NB4 (cell line): Measurements from ENCODE around the gene FOXP1.

Experiments used
- MAX ChIP-seq: IDR thresholded peaks from 2 replicates; pipeline ENCODE4 v1.6.1; 2011; ENCODE audit warnings: low read depth, low read length
- MYC ChIP-seq: IDR thresholded peaks from 2 replicates; pipeline ENCODE4 v1.6.1; 2011; ENCODE audit warnings: low read depth, low read length
- POLR2A ChIP-seq: IDR thresholded peaks from 2 replicates; pipeline ENCODE4 v1.6.1; 2011; ENCODE audit warnings: mild to moderate bottlenecking; ENCODE audit not compliant: insufficient read length; ENCODE audit errors: extremely low read depth
- TF ChIP-seq, protein P1 (sequence below): IDR thresholded peaks from one replicate; pipeline ENCODE4 v1.5.1; 2012; ENCODE audit warnings: low read depth, low read length

GRCh38 chr3:71543371-71544016 is 40.0 kb downstream of the FOXP1 start:
- TF ChIP-seq, protein P1, sequence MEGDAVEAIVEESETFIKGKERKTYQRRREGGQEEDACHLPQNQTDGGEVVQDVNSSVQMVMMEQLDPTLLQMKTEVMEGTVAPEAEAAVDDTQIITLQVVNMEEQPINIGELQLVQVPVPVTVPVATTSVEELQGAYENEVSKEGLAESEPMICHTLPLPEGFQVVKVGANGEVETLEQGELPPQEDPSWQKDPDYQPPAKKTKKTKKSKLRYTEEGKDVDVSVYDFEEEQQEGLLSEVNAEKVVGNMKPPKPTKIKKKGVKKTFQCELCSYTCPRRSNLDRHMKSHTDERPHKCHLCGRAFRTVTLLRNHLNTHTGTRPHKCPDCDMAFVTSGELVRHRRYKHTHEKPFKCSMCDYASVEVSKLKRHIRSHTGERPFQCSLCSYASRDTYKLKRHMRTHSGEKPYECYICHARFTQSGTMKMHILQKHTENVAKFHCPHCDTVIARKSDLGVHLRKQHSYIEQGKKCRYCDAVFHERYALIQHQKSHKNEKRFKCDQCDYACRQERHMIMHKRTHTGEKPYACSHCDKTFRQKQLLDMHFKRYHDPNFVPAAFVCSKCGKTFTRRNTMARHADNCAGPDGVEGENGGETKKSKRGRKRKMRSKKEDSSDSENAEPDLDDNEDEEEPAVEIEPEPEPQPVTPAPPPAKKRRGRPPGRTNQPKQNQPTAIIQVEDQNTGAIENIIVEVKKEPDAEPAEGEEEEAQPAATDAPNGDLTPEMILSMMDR = no peak
- no peak for TF ChIP-seq POLR2A
- TF ChIP-seq MAX = peak; percentile 79
- TF ChIP-seq MYC = peak; percentile 80
